IPS-NIHi7 (cell line): ENCODE measurements around the gene MBTPS1.

Experiments used
- DNase-seq: peaks from one replicate; pipeline ENCODE4 v3.0.0; 2012; ENCODE audit warnings: mixed read lengths; ENCODE audit errors: extremely low spot score

Gene MBTPS1

DNA sequence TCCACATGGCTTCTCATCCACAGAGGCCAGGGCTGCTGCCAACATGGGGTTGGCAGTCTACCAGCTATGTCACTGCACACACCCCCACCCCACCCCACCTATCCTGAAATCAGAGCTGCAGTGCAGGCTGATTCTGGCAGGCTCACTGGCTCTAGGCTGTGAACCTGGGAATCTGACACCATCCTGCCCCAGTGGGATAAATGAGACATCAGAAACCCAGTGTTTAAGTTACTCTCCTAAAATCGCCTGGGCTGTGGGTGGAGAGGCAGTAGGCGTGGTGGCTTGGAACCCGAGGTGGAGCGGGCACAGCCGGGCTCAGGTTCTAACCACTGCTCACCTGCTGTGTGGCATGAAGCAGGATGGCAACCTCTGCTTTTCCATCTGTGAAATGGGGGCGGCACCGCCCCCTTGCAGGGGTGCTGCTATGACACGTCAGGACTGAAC is 79.7 kb downstream of the MBTPS1 start:
- DNase-seq, result no peak

DNA sequence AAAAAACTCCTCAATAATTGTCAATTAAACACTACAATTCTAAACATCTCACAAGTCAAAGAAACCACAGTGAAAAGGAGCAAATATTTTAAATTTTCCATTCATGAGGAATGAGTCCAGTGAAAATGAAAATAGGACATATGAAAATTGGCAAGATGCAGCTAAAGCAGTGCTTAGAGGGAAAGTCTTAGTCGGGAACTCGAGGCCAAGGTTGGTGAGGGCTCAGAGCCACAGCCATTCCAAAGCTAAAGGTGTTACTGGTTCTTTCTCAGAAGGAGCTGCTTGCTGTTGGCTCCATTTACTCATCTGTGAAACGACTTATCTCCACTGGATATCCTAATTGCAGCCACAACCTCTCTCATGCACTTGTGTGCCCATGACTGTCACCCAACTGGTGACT is 80.6 kb downstream of the MBTPS1 start:
- DNase-seq, result no peak

DNA sequence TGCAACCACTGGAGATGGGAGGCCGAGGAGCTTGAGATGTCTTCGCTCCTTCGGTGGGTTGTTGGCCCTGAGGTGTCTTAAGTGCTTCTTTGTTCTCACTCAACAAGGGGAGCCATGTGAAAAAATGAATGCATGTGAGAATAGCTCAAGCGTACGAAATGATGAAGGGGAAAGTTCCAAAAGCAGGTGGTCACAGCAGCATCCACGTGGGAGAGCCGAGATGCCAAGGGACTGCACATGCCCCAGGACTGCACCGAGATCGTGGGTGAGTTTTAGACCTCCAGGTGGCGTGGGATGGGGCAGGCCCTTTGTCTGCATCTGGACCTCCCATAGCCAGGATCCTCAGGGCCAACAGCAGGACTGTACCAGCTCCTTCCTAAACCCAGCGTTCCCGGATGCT is 82.2 kb downstream of the MBTPS1 start:
- no peak for DNase-seq

DNA sequence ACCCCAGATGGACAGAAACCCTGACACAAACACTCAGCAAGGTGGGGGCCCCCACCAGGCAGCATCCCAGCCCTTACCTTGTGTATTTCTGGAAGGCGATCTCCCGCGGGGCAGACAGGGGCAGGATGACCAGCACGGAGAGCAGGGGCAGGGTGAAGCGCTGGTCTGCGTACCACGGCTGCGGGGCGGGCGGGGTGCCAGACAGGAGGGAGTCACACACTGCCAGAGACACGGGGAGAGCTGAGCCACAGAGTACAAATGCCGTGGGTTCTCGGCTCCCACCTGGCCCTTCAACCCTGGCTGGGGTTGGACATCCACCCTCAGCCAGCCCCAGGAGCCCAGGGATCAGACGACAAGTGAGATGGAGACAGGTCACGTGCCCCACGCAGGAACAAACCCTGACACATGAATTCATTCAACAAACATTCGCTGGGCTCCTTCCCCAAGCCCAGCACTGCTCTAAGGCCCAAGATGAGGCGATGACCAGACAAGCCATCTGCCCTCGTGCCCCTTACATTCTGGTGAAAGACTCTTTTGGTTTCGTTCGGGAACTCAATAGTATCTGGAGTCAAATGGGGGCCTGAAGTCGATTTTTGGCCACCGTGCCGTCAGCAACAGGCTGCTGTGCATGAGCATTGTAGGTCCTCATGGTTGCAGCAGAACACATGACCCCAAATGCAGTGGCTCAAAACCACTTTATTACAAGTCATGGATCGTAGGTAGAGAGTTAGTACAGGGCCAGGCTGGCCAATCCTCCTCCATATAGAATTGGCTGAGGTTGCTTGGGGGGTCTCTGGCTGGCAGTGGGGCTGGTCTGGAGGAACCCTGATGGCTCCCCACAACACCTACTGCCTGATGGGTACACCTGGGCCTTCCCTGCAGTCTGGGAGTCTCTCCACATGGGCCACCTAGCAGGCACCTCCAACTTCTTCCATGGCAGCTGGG is 83.2 kb downstream of the MBTPS1 start:
- DNase-seq, result no peak

DNA sequence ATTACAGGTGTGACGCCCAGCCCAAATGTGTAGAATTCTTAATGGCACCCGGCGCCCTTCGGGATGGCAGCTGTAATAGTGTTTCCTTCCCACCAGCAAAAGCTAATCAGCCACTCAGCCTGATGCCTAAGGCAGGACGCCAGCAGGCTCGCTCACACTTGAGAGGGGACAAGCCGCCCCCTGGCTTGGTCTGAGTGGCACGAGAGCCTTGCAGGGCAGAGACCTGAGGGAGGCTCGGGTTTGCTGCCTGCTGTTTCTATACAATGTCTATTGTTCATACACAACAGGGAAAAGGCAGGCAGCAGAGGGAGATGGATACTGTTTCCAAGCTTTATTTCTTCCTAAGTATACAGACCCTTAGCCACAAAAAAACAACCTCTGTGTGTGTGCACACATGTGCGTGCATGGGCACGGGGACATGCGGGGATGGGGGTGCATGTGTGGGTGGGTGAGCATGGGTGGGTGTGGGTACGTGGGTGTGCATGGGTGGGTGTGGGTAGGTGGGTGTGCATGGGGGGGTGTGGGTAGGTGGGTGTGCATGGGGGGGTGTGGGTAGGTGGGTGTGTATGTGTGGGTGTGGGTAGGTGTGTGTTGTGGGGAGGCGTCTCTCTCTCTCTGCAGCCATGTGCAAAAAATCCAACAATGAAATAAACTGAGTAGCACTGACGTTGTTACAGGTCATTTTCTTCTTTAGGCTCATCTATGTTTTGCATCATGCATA is 84.1 kb downstream of the MBTPS1 start:
- no peak for DNase-seq

DNA sequence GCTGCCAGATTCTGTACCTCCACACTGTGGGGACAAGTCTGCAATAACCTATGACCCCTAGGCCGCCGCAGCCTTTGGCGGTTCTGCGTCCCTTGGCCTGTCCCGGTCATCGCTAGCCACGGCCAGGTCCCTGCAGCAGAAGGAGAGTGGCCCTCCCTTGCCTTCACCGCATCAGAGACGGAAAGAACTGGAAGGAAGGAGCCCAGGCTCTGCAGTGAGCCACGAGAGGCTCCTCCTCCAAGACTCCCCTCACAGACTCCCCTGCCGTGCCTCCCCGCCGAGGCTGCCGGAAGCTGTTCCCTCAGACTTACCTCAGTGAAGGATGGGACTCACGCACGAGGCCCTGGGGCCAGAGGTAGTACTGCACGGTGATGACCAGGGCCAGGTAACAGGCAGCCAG is 85.2 kb downstream of the MBTPS1 start:
- no peak for DNase-seq

DNA sequence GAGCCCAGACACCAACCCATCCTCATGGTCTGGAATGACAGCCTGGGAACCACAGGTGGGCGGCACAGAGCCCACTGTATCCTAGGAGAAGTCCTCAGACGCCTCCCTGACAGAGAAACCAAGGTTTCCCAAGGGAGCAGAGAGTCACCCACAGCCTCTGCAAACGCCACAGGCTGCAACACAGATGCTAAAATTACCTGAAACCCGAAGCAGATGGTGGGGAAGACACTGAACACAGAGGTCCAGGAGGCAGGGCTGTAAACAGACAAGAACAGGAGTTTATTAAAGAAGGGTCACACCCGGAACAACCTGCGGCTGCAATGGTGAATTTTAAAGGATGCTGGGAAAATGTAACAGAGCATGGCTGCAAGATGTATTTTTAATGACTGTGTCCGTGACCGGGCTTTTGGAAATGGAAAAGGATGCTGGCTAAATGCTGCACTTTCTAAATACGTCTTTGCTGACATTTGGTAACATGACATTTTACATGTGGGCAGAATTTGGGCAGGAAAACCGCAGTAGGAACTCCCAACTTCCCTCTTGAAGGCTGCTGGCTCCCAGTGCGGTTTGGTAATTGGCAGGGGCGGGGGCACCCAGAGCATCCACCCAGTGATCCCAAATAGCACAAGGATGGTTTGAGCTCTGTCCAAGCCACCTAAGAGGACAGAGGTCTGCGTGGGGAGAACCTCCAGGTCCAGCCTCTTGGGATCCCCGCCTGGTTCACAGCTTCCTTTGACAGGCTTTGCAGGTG is 87.3 kb downstream of the MBTPS1 start:
- DNase-seq, result no peak

DNA sequence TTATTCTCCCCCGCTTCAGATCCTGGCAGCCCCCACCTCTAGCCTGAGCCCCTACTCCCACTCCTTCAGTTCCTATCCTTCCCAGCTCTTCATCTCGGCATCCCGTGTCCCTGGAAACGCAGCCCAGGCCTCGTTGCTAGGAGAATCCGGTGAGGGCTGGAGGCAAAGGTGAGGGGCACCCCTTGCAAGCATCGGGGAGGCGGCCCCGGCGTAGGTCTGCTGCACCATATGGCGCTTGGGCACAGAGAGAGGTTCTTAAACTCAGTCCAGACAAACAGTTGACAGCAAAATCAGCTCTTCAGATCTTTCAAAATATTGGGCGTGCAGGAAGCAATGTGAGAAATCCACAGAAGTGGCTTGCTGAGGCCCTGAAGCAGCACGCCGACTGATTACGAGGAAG is 89.1 kb downstream of the MBTPS1 start:
- no peak for DNase-seq

DNA sequence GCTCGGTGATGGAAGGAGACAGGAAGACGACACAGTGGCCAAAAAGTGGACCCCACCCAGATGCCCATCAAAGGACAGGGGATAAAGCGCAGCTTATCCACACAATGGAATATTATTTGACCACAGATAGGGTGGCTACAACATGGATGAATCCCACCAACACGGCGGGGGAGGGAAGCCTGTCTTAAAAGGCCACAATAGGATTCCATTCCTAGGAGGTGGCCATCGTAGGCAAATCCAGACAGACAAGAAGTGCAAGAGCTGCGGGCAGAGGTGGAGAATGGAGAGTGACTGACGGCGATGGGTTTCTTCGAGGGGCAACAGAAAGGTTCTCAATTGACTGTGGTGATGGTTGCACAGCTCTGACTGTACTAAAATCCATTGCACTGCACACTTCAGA is 90.1 kb downstream of the MBTPS1 start:
- no peak for DNase-seq

DNA sequence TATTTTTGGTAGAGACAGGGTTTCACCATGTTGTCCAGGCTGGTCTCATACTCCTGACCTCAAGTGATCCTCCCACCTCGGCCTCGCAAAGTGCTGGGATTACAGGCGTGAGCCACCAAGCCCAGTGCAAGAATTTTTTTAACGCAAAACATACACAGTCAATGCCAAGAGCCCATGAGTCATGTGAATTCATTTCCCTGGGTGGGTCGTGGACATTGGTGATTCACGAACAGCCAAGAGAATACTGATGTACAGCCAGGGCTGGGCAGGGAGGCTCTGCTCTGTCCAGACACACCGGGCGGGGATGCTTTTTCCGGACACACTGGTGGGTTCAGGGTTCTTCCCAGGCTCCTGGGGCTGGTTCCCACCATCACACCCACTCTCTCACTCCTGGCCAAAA is 91.9 kb downstream of the MBTPS1 start:
- DNase-seq, result no peak

DNA sequence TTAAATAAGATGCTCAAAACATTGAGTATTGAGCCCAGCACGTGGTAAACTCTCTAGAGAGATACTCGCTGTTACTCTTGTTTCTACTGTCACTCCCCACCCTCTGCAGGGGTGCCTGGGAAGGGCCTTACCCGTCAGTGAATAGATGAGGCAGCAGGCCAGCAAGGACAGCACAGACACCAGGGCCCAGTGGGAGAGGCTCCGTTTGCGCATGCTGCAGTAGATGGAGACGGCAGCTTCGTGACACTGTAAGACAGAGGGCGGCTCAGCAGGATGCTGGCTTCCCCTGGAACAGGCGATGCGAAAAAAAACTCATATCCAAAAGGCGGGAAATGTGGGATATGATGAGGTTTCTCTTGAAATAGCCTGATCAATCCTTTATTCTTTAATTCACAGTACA is 94.1 kb downstream of the MBTPS1 start:
- no peak for DNase-seq

DNA sequence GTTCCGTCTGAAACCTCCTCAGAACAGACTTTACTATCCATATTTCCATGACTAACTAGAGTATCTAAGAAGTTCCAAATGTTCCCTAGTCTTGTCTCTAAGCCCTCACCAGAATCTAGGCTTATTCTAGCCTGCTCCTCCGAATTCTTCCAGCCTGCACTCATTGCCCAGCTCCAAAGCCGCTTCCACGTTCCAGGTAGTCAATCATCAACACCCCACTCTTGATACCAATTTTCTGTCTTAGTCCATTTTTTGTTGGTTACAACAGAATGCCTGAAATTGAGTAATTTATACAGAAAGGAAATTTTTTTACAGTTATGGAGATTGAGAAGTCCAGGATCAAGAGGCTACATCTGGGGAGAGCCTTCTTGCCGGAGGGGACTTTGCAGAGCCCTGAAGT is 95.3 kb downstream of the MBTPS1 start:
- DNase-seq, result no peak

DNA sequence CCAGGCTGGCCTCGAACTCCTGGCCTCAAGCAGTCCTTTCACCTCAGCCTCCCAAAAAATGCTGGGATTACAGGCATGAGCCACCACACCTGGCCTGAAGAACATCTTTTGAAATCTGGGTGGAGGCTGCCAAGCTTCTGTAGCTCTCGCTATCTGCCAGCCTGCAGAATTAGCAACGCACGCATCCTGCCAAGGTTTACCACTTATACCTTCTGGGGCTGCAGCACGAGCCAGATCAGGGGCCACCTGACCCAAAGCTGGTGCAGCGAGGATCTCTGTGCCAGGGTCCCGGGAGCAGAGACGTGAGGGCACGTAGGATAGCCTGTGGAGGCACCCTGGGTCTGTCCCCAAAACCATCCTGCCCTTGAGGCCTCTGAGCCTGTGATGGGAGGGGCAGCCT is 96.4 kb downstream of the MBTPS1 start:
- DNase-seq, result no peak

DNA sequence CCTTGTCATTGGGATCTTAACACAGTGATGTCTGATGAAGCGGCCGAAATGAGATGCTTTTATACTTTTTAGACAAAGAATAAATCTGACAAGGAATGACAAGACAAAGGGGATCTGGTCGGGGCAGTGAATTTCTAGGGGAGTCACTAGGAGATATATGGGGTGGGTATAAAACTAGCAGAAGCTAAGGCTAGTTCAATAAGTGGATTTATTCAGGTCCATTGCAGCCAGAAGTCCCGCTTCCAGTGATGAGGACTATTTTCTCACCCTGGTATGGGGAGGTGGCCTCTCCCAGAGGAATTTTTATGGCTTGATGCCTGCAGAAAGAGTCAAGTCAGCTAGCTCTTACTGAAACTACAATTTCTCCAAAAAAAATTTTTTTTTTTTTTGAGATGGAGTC is 98.0 kb downstream of the MBTPS1 start:
- DNase-seq, result no peak

DNA sequence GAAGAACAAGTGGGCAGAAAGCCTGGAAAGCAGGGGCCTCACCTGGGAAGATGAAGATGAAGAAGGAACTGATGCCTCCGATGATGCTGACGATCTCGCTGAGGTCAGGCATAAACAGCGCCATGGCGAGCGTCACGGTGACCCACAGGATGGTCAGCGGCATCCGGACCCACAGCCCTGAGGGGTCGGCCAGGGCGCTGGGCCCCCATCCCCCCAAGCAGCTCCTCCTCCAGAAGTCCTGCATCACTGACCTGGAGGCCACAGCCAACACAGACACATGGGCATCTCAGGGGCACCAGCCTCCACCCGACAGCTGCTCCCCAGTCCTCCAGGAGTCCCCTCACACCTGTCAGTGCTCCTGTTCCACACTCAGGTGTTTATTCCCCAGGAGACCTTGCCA is 100.3 kb downstream of the MBTPS1 start:
- DNase-seq, result no peak

DNA sequence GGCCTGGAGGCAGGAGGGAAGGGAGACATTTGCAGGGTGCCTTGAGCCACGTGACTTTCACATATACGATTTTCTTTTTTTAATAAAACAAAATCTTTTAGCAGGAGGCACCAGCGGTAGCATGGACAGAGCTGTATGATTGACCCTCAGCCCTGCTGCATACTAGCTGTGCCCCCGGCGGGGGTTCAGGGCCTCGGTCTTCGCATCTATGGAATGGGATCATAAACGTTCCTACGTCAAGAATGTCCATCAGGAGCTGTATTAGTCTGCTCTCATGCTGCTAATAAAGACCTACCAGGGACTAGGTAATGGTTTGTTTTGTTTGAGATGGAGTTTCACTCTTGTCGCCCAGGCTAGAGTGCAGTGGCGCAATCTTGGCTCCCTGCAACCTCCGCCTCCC is 101.3 kb downstream of the MBTPS1 start:
- no peak for DNase-seq

DNA sequence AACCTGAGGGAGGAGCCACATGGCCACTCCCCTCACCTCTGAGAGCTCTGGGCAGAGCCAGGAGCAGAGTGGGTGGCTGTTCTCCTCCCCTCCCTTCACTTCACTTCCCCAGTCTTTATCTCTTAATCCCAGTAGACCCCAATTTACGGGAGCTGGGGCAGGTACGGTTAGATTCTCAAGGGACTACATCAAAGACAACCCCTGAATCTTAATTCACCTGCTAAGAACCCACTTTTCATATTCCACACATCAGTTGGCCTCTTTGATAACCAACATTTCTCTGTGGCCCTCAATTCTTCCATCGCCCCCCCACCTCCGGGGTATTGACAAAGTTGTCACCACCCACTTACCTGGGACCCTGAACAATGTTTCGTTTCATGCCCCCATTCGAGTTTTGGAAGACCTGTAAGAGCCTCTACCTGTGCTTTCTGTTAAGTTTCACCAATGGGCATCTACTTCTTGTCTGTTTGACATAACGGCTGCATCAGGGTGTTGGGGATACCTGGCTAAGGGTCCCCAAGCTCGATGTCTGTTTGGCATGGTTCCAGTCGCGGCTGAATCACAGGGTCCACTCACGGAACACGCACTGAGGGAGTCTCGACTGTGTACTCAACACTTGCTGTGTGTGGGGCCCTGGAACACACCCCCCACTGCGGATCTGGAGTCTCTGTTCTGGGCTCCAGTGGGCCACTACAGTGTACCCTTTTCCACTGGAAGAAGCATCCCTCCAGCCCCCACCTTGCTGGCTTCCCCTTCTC is 102.0 kb downstream of the MBTPS1 start:
- no peak for DNase-seq

DNA sequence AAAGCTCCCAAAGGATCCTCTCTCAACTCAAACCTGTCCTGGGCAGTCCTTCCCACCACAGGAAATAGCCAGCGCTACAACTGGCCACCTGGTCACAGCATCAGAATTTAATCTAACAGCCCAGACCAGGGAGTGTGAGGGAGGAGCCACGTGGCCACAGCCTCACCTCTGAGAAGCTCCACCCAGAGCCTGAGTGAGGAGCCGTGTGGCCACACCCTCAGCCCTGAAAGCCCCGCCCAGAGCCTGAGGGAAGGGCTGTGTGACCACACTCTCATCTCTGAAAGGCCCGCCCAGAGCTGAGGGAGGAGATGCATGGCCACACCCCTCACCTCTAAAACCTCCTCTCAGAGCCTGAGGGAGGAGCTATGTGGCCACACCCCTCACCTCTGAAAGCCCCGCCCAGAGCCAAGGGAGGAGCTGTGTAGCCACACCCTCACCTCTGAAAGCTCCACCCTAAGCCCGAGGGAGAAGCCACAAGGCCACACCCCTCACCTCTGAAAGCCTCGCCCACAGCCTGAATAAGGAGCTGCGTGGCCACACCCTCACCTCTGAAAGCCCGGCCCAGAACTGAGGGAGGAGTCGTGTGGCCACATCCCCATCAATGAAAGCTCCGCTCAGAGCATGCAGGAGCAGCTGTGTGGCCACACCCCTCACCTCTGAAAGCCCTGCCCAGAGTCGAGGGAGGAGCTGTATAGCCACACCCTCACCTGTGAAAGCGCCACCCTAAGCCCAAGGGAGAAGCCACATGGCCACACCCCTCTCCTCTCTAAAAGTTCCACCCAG is 102.8 kb downstream of the MBTPS1 start:
- DNase-seq, result peak; percentile 96

DNA sequence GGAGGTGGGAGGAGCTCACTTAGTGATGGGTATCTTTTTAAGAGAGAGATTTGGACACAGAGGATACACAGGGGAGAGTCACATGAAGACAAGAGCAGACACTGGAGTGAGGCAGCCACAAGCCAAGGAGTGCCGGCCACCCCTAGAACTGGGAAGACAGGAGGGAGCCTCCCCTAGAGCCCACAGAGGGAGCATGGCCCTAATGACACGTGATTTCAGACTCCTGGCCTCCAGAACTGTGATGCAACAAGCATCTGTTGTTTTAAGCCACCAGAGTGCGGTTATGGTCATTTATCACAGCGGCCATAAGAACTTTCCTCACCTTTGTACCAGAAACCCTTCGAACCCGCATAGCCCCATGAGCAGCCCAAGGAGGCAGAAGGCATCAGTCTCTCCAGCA is 107.5 kb downstream of the MBTPS1 start:
- no peak for DNase-seq

DNA sequence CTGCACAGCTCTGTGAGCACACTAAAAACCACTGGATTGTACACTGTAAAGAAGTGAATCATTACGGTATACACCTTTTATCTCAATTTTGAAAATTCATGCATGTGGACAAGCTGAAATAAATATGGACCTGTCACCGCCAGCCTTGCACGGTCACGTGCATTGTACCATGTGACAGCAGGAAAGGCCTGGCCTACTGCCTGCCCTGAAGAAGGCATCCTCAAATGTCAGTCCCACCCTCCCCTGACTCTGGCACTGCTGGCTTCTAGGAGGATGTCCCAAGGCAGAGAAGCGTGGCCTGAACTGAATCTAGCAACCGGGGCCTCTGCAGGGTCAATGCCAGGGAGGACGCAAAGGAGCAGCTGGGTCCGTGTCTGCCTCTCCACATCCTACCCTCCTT is 108.8 kb downstream of the MBTPS1 start:
- no peak for DNase-seq

DNA sequence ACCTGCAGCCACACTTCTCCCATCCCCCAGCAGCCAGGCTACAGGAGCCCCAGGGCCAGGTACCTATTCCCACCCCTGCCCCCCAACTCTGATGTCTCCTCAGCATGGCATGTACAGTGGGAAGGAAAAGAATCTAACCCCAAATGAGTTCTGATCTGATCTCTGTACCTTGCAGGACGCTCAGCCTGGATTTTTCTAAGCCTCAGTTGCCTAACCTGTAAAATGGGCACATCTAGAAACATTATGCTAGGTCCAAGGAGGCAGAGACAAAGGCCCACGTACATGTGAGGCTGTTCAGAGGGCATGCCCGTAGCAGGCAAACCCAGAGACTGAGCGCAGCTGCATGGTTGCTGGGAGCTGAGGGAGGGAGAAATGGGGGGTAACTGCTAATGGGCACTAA is 109.2 kb downstream of the MBTPS1 start:
- DNase-seq, result no peak
